ENCODE measurements around the gene CLPTM1. TPM values are rescaled to one million over a fixed set of nuclear protein-coding genes. Genes with fewer than 3 reads are reported as not detected.

Gene CLPTM1
- total RNA-seq, 4 donors from 2014 or later, result 65.4 to 117 (median 104) TPM

DNA sequence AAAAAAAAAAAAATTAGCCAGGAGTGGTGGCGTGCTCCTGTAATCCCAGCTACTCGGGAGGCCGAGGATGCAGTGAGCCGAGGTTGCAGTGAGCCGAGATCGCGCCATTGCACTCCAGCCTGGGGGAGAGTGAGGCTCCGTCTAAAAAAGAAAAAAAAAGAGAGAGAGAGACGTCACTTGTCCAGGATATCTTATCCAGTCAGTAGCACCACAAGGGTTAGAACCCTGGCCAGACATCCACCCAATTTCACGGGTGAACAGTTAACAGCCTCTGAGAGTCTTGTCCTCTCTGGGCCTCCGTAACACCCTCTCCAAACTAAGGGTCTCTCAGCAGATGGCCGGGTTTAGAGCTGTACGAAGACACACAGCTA lies 917 bp upstream of the CLPTM1 start:
- Histone ChIP-seq H3K4me1 (peaks cover 25 to 29% of the 10 kb centered on the region in 2 donors), H3K4me3 (replicated peaks in 1 of 3) (peak overlapping the region; percentile 35 to 98 (median 93)), H3K9me3 (no peaks in the 10 kb centered on the region), H3K27ac (peak overlapping the region; percentile 89 to 94 (median 93)), H3K27me3 (no peaks in the 10 kb centered on the region), H3K36me3 (peaks cover 0 to 4% of the 10 kb centered on the region in 2 donors)
- DNase-seq, result no peak
- TF ChIP-seq POLR2A (IDR thresholded peaks at IDR 0.05), result no peak
- 24 to 36% methylated on average over 13 of the region's 13 CpGs for WGBS, 2 donors
- intact Hi-C loops (cut with DNase I), result loop anchor here (10.0 kb wide), 1 partner anchor 169 kb away; no protein-coding TSS in a partner anchor

DNA sequence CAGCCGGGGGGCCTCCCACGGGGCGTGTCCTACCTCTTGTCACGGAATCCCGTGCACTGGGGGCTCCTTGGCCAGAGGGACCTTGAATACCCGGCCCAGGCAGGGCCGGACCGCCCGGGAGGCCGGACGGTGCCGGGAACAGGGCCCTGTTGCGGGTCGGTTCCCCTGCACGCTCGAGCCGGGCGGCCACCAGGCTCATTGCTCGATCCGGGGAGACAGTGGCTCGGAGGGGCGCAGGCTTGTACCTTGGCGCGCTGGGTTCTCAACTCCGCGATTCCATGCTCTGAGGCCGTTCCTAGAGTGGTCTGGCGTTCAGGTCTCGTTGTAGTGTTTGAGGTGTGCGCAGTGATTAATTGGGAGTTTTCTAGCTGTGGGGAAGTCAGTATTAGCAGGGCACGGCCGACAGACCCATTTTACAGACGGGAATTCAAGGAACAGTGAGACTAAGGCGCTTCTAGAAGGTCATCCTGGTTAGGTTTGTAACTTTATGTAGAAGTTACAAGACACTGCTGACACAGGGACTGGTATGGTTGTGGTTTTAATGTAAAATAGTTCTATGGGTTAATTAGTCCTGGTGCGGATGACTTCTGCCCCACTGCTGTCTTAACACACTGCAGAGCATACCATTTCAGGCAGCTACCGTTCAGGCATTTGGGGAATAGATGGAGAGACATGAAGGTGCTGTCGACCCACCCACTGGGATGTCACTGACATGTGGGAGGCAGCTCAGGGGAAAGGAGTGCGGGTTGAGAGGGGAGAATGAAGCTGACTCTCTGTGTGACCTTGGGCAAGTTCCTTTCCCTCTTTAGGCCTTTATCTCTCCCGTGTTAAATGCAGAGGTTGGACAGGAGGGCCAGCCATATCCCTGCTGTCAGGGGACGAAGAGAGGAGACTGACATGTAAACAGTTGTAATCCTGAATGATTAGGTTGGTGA lies 592 bp downstream of the CLPTM1 start:
- 6 to 11% methylated on average over 12 to 18 of the region's 40 CpGs for WGBS, 2 donors
- intact Hi-C loops (cut with DNase I), result loop anchor here (10.0 kb wide), 1 partner anchor 171 kb away; no protein-coding TSS in a partner anchor

DNA sequence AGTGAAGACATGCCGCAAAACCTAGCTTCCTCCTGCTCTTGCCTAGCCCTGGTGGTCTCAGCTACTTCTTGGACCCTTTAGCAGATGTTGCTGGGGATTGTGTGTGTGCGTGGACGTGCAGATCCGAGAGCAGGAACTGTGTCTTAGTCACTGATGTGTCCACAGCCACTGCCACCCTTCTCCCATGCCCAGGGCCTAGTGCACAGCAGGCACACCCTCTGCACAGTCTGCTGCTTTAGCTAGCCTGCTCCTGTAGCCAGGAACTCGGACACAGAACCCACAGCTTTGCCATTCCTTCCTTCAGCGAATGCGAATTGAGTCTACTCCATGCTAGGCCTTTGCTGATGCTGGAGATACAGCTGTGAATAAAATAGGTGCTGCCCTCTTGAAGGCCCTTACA lies 2.3 kb downstream of the CLPTM1 start:
- DNase-seq, result no peak
- H3K4me1 ChIP-seq, result peaks cover 20 to 37% of the 10 kb centered on the region in 2 donors
- H3K27me3 ChIP-seq, result no peaks in the 10 kb centered on the region
- H3K27ac ChIP-seq, result no peak overlapping the region
- H3K9me3 ChIP-seq, result no peaks in the 10 kb centered on the region
- H3K36me3 ChIP-seq, result peaks cover 0 to 3% of the 10 kb centered on the region in 2 donors
- WGBS, 2 donors, result 81 to 87% methylated on average over 4 to 7 of the region's 7 CpGs
- no peak overlapping the region for H3K4me3 ChIP-seq (replicated peaks in 1 of 3)
- no peak for TF ChIP-seq POLR2A (IDR thresholded peaks at IDR 0.05)
- TF ChIP-seq, protein P1, sequence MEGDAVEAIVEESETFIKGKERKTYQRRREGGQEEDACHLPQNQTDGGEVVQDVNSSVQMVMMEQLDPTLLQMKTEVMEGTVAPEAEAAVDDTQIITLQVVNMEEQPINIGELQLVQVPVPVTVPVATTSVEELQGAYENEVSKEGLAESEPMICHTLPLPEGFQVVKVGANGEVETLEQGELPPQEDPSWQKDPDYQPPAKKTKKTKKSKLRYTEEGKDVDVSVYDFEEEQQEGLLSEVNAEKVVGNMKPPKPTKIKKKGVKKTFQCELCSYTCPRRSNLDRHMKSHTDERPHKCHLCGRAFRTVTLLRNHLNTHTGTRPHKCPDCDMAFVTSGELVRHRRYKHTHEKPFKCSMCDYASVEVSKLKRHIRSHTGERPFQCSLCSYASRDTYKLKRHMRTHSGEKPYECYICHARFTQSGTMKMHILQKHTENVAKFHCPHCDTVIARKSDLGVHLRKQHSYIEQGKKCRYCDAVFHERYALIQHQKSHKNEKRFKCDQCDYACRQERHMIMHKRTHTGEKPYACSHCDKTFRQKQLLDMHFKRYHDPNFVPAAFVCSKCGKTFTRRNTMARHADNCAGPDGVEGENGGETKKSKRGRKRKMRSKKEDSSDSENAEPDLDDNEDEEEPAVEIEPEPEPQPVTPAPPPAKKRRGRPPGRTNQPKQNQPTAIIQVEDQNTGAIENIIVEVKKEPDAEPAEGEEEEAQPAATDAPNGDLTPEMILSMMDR (IDR thresholded peaks at IDR 0.05), result no peak
- intact Hi-C loops (cut with DNase I), result loop anchor here (10.0 kb wide), 1 partner anchor 173 kb away; no protein-coding TSS in a partner anchor

More for the DNA sequence above, 592 bp downstream of the CLPTM1 start:
- Histone ChIP-seq H3K27ac (peak overlapping the region in 2 of 3 donors; percentile 64 to 94), H3K9me3 (no peaks in the 10 kb centered on the region), H3K36me3 (no peaks in the 10 kb centered on the region), H3K27me3 (no peaks in the 10 kb centered on the region), H3K4me3 (replicated peaks in 1 of 3) (peak overlapping the region; percentile 56 to 98 (median 93)), H3K4me1 (peaks cover 25 to 39% of the 10 kb centered on the region in 2 donors)
- DNase-seq, result no peak
- TF ChIP-seq POLR2A (IDR thresholded peaks at IDR 0.05), result no peak
- TF ChIP-seq, protein P1 (IDR thresholded peaks at IDR 0.05), result no peak

DNA sequence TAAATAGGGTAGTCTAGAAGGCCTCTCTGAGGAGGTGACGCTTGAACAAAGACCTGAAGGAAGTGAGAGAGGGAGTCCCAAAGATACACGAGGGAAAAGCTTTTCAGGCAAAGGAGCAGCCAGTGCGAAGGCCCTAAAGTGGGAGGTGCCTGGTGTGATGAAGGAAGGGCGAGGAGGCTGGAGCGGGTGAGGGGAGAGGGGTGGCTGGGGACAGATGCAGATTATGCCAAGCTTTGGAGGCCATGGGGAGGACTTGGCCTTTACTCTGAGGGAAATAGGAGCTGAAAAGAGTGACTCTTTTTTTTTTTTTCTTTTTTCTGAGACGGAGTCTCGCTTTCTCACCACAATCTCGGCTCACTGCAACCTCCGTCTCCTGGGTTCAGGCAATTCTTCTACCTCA lies 2.9 kb downstream of the CLPTM1 start:
- H3K4me1 ChIP-seq, result peaks cover 20 to 37% of the 10 kb centered on the region in 2 donors
- WGBS, 2 donors, result 85 to 86% methylated on average over 9 of the region's 9 CpGs

DNA sequence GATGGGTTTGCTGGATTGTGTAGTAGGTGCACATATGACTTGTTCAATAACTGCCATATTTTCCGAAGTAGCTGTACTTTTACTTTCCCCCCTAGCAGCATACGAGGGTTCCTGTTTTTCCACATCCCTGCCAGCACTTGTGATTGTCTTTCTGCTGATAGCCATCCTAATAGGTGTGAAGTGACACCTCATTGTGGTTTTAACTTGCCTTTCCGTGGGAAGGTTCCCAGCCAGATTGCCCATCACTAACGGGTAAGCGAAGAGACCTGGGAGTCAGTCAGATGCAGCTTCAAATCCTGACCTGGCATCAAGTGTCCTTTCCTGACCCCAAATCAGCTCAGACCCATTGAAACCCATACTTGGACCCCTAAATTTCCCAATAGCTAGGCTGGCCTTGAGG lies 4.5 kb downstream of the CLPTM1 start:
- Histone ChIP-seq H3K27ac (no peak overlapping the region), H3K36me3 (peaks cover 7 to 14% of the 10 kb centered on the region in 2 donors), H3K9me3 (no peaks in the 10 kb centered on the region), H3K27me3 (no peaks in the 10 kb centered on the region), H3K4me1 (peaks cover 9 to 29% of the 10 kb centered on the region in 2 donors), H3K4me3 (replicated peaks in 1 of 3) (no peak overlapping the region)
- TF ChIP-seq POLR2A (IDR thresholded peaks at IDR 0.05), result no peak
- TF ChIP-seq, protein P1 (IDR thresholded peaks at IDR 0.05), result no peak
- no peak for DNase-seq
- 90% methylated on average over 5 of the region's 5 CpGs for WGBS, 2 donors
- intact Hi-C loops (cut with DNase I), result loop anchor here (10.0 kb wide), 1 partner anchor 175 kb away; no protein-coding TSS in a partner anchor

More for the DNA sequence above, 2.9 kb downstream of the CLPTM1 start:
- intact Hi-C loops (cut with DNase I), result loop anchor here (10.0 kb wide), 1 partner anchor 173 kb away; no protein-coding TSS in a partner anchor
- Histone ChIP-seq H3K4me3 (replicated peaks in 1 of 3) (no peak overlapping the region), H3K36me3 (peaks cover 0 to 3% of the 10 kb centered on the region in 2 donors), H3K9me3 (no peaks in the 10 kb centered on the region), H3K27ac (no peak overlapping the region), H3K27me3 (no peaks in the 10 kb centered on the region)
- no peak for TF ChIP-seq POLR2A (IDR thresholded peaks at IDR 0.05)
- TF ChIP-seq, protein P1 (IDR thresholded peaks at IDR 0.05), result no peak
- no peak for DNase-seq
